H1 (cell line): Measurements from ENCODE around the gene FOXB1. TPM values are rescaled to one million over a fixed set of nuclear protein-coding genes. Genes with fewer than 3 reads are reported as not detected.

Source experiments
- CTCF ChIA-PET: fragments of 300-600 bp; sonication (Branson Sonifier 250); formaldehyde crosslinking; loops from one replicate; lab custom pipeline; 2021; ENCODE audit not compliant: partially characterized antibody; lab: Charles Lee
- POLR2A ChIA-PET: fragments of 300-600 bp; sonication (Branson Sonifier 250); formaldehyde crosslinking; loops from one replicate; lab custom pipeline; 2021; ENCODE audit warnings: inconsistent platforms; ENCODE audit not compliant: partially characterized antibody; lab: Charles Lee
- DNase-seq, 2 experiments: peaks; one replicate each; pipeline versions ENCODE4 v3.0.0 to v3.0.0-alpha.2; 2010 to 2022; ENCODE audit warnings: low spot score in 2 of 2, low read depth in 1 of 2, mixed read lengths in 1 of 2
- FAIRE-seq: peaks from 2 replicates; lab custom pipeline; 2011; peaks lifted over from hg19 to GRCh38; lab: Jason Lieb, UNC
- H2AFZ ChIP-seq: 2 replicates; pipeline ENCODE4 v1.8.1; 2012; ENCODE audit warnings: low read length, inconsistent platforms
- H2AK5ac ChIP-seq: 2 replicates; pipeline ENCODE4 v1.6.1; 2013; ENCODE audit warnings: low read depth, low read length
- H2BK120ac ChIP-seq: replicated peaks from 2 replicates; pipeline ENCODE3; 2013; ENCODE audit warnings: low read depth, low read length, inconsistent platforms
- H2BK12ac ChIP-seq: 2 replicates; pipeline ENCODE4 v1.6.1; 2013; ENCODE audit warnings: low read depth, low read length
- H2BK15ac ChIP-seq: 2 replicates; pipeline ENCODE4 v1.6.1; 2013; ENCODE audit warnings: low read length
- H2BK20ac ChIP-seq: 2 replicates; pipeline ENCODE4 v1.6.1; 2013; ENCODE audit warnings: low read length
- H2BK5ac ChIP-seq: 2 replicates; pipeline ENCODE4 v1.6.1; 2013; ENCODE audit warnings: low read depth, low read length
- H3K14ac ChIP-seq: 2 replicates; pipeline ENCODE4 v1.6.1; 2013; ENCODE audit warnings: inconsistent platforms; ENCODE audit not compliant: insufficient read length
- H3K18ac ChIP-seq: 2 replicates; pipeline ENCODE4 v1.6.1; 2013; ENCODE audit warnings: low read length; ENCODE audit errors: extremely low read depth
- H3K23ac ChIP-seq: 2 replicates; pipeline ENCODE4 v1.6.1; 2013; ENCODE audit warnings: inconsistent platforms; ENCODE audit not compliant: insufficient read length
- H3K23me2 ChIP-seq: 2 replicates; pipeline ENCODE4 v1.6.1; 2013; ENCODE audit warnings: low read depth, low read length
- H3K27ac ChIP-seq: 2 replicates; pipeline ENCODE4 v1.6.1; 2011; ENCODE audit warnings: low read depth, low read length, inconsistent platforms
- H3K27me3 ChIP-seq, 4 experiments: replicated peaks in 1 of 4; 1 replicate in 1 of 4; 2 replicates in 3 of 4; pipeline versions ENCODE4 v1.6.1 to v1.8.1; 2011 to 2013; ENCODE audit warnings: low read length in 3 of 4, mild to moderate bottlenecking in 3 of 4, inconsistent platforms in 2 of 4, mixed read lengths in 2 of 4, moderate library complexity in 1 of 4; ENCODE audit not compliant: control insufficient read depth in 3 of 4, insufficient read depth in 3 of 4; ENCODE audit errors: extremely low read depth in 1 of 4
- H3K36me3 ChIP-seq, 4 experiments: 2 replicates each; pipeline versions ENCODE4 v1.6.1 to v1.8.1; 2011 to 2013; ENCODE audit warnings: mild to moderate bottlenecking in 4 of 4, low read length in 3 of 4, moderate library complexity in 2 of 4, control low read depth in 1 of 4, inconsistent platforms in 1 of 4; ENCODE audit not compliant: insufficient read depth in 4 of 4, control insufficient read depth in 2 of 4
- H3K4ac ChIP-seq: replicated peaks from 2 replicates; pipeline ENCODE3; 2013; ENCODE audit warnings: low read length, low read depth, mixed read lengths, inconsistent platforms; ENCODE audit not compliant: insufficient read length
- H3K4me1 ChIP-seq, 4 experiments: replicated peaks in 1 of 4; 1 replicate in 1 of 4; 2 replicates in 3 of 4; pipeline versions ENCODE4 v1.6.1 to v1.8.1; 2011 to 2013; ENCODE audit warnings: low read length in 3 of 4, inconsistent platforms in 2 of 4, mixed read lengths in 1 of 4; ENCODE audit not compliant: insufficient read depth in 4 of 4, control insufficient read depth in 3 of 4
- H3K4me2 ChIP-seq, 2 experiments: 2 replicates each; pipeline versions ENCODE4 v1.6.1 to v1.8.1; 2011 to 2013; ENCODE audit warnings: low read depth in 2 of 2, low read length in 2 of 2, control low read depth in 1 of 2, inconsistent platforms in 1 of 2, mild to moderate bottlenecking in 1 of 2; ENCODE audit not compliant: insufficient read depth in 1 of 2
- H3K4me3 ChIP-seq, 4 experiments: fragments of 200-600, 300-600 bp in 1 of 4; sonication (generic), shearing (Covaris generic), sonication (Bioruptor Twin) in 1 of 4; 2 replicates each; pipeline versions ENCODE4 v1.5.1 to v1.8.1; 2011 to 2016; ENCODE audit warnings: low read length in 4 of 4, low read depth in 3 of 4, control low read depth in 2 of 4, inconsistent platforms in 2 of 4, mild to moderate bottlenecking in 2 of 4, mixed read lengths in 1 of 4, moderate library complexity in 1 of 4; ENCODE audit not compliant: insufficient read depth in 2 of 4; ENCODE audit errors: extremely low read depth in 1 of 4
- H3K56ac ChIP-seq: replicated peaks from 2 replicates; pipeline ENCODE3; 2013; ENCODE audit warnings: low read depth, mild to moderate bottlenecking, mixed read lengths, low read length, inconsistent platforms; ENCODE audit not compliant: insufficient read length
- H3K79me1 ChIP-seq: 2 replicates; pipeline ENCODE4 v1.6.1; 2013; ENCODE audit warnings: low read depth, low read length, control low read depth
- H3K79me2 ChIP-seq, 2 experiments: 2 replicates each; pipeline versions ENCODE4 v1.6.1 to v1.8.1; 2012 to 2013; ENCODE audit warnings: low read length in 2 of 2, mild to moderate bottlenecking in 2 of 2, inconsistent platforms in 1 of 2; ENCODE audit not compliant: insufficient read depth in 2 of 2, control insufficient read depth in 1 of 2
- H3K9ac ChIP-seq, 4 experiments: replicated peaks in 1 of 4; 1 replicate in 1 of 4; 2 replicates in 3 of 4; pipeline versions ENCODE4 v1.6.1 to v1.8.1; 2011 to 2013; ENCODE audit warnings: low read depth in 3 of 4, low read length in 3 of 4, control low read depth in 2 of 4, mild to moderate bottlenecking in 2 of 4, moderate library complexity in 2 of 4, inconsistent platforms in 1 of 4; ENCODE audit errors: extremely low read depth in 1 of 4
- H3K9me3 ChIP-seq, 2 experiments: 2 replicates each; pipeline versions ENCODE4 v1.6.1 to v1.8.1; 2012 to 2013; ENCODE audit warnings: mild to moderate bottlenecking in 2 of 2, moderate library complexity in 2 of 2, control low read depth in 1 of 2, inconsistent platforms in 1 of 2, low read depth in 1 of 2, low read length in 1 of 2, mixed read lengths in 1 of 2; ENCODE audit not compliant: insufficient read depth in 2 of 2
- H4K20me1 ChIP-seq, 2 experiments: replicated peaks in 1 of 2; 2 replicates each; pipeline versions ENCODE3 to v1.8.1; 2011 to 2013; ENCODE audit warnings: inconsistent platforms in 2 of 2, low read length in 2 of 2, mild to moderate bottlenecking in 1 of 2; ENCODE audit not compliant: insufficient read depth in 2 of 2, control insufficient read depth in 1 of 2
- H4K5ac ChIP-seq: 2 replicates; pipeline ENCODE4 v1.6.1; 2013; ENCODE audit warnings: low read length, low read depth, mixed read lengths, inconsistent platforms; ENCODE audit not compliant: insufficient read length
- H4K8ac ChIP-seq: 2 replicates; pipeline ENCODE4 v1.8.0; 2013; ENCODE audit warnings: mild to moderate bottlenecking, moderate library complexity, low read length, inconsistent platforms; ENCODE audit not compliant: insufficient read depth; ENCODE audit errors: extremely low read depth
- H4K91ac ChIP-seq: replicated peaks from 2 replicates; pipeline ENCODE3; 2013; ENCODE audit warnings: low read length, mixed read lengths, inconsistent platforms; ENCODE audit not compliant: insufficient read length
- BACH1 ChIP-seq: IDR thresholded peaks from 2 replicates; pipeline ENCODE4 v1.6.1; 2012; ENCODE audit warnings: low read length, improper control_type of control experiment
- BRCA1 ChIP-seq: IDR thresholded peaks from 2 replicates; pipeline ENCODE4 v1.6.1; 2012; ENCODE audit warnings: low read depth, low read length, improper control_type of control experiment
- CHD1 ChIP-seq: IDR thresholded peaks from 2 replicates; pipeline ENCODE4 v1.6.1; 2012; ENCODE audit warnings: low read depth, low read length, improper control_type of control experiment
- CHD2 ChIP-seq: IDR thresholded peaks from 2 replicates; pipeline ENCODE4 v1.6.1; 2012; ENCODE audit warnings: low read length, improper control_type of control experiment
- EZH2 ChIP-seq: fragments of 200-600 bp; sonication (generic); IDR thresholded peaks from 2 replicates; pipeline ENCODE4 v1.7.1; 2012; ENCODE audit warnings: low read depth, mild to moderate bottlenecking, moderate library complexity, low read length, inconsistent platforms; ENCODE audit not compliant: severe bottlenecking
- HDAC2 ChIP-seq, 2 experiments: fragments of 300-600 bp in 1 of 2; sonication (generic) in 1 of 2; IDR thresholded peaks; 2 replicates each; pipeline ENCODE4 v1.6.1; 2011 to 2012; ENCODE audit warnings: low read depth in 2 of 2, low read length in 2 of 2, mild to moderate bottlenecking in 2 of 2, moderate library complexity in 2 of 2, borderline replicate concordance in 1 of 2, inconsistent platforms in 1 of 2
- HDAC6 ChIP-seq: IDR thresholded peaks from one replicate; pipeline ENCODE4 v1.7.1; 2012; ENCODE audit warnings: low read depth, mild to moderate bottlenecking, inconsistent platforms, low read length, moderate library complexity
- PHF8 ChIP-seq: fragments of 200-600 bp; sonication (generic); conservative IDR thresholded peaks from 2 replicates; pipeline ENCODE4 v1.7.1; 2012; ENCODE audit warnings: low read depth, mild to moderate bottlenecking, inconsistent platforms, low read length, moderate library complexity
- RNF2 ChIP-seq: fragments of 200-900, 300-1000 bp; sonication (generic); IDR thresholded peaks from 2 replicates; pipeline ENCODE4 v1.7.1; 2016; ENCODE audit warnings: borderline replicate concordance, low read depth, mild to moderate bottlenecking, antibody characterized with exemption, low read length; ENCODE audit not compliant: poor library complexity, severe bottlenecking; ENCODE audit errors: missing control alignments
- RXRA ChIP-seq: IDR thresholded peaks from 2 replicates; pipeline ENCODE4 v1.6.1; 2011; ENCODE audit warnings: low read depth, mild to moderate bottlenecking, low read length, moderate library complexity; ENCODE audit not compliant: insufficient read depth
- TBP ChIP-seq: IDR thresholded peaks from 2 replicates; pipeline ENCODE4 v1.6.1; 2011; ENCODE audit warnings: low read depth, low read length, improper control_type of control experiment
- TCF12 ChIP-seq: IDR thresholded peaks from 2 replicates; pipeline ENCODE4 v1.6.1; 2011; ENCODE audit warnings: low read depth, mild to moderate bottlenecking, low read length
- WGBS, 2 experiments: shearing (Covaris generic) in 1 of 2; methylation state at CpG; one replicate each; pipeline versions ENCODE4 v1.1.6 to v1.1.7; 2013 to 2015; ENCODE audit warnings: low lambda C conversion rate in 2 of 2, mixed read lengths in 2 of 2, inconsistent platforms in 1 of 2, low coverage in 1 of 2, missing lambda C conversion rate in 1 of 2; ENCODE audit not compliant: insufficient replicate concordance in 2 of 2, insufficient coverage in 1 of 2, insufficient read length in 1 of 2; ENCODE audit errors: extremely low coverage in 1 of 2, missing lambda C conversion rate in 1 of 2; 5-methylcytosine and 5-hydroxymethylcytosine counted together
- polyA plus RNA-seq, 7 experiments: library from polyadenylated mRNA; depleted of rRNA in 3 of 7; stranded (reverse) in 5 of 7; unstranded in 2 of 7; fragments of >200 nt in 5 of 7; fragments of 200-250 nt in 2 of 7; gene quantifications; 1 replicate in 5 of 7; 2 replicates in 1 of 7; 4 replicates in 1 of 7; pipeline versions ENCODE4 v1.2.1 to v1.2.3, GENCODE V29; 2011 to 2013; ENCODE audit warnings: missing spikeins in 2 of 7, mixed read lengths in 2 of 7
- total RNA-seq: library from RNA; stranded (reverse); fragmentation: NEBNext Ultra II Directional; extraction: Animal tissue kit (Norgen Biotek cat#: 25700); gene quantifications from 2 replicates; pipeline ENCODE4 v1.2.1, GENCODE V29; 2021
- TF ChIP-seq, protein P1 (sequence below): IDR thresholded peaks from 2 replicates; pipeline ENCODE4 v1.6.1; 2012; ENCODE audit warnings: low read length, inconsistent platforms

FOXB1 gene
- total and polyA plus RNA-seq, 2 of the 8 experiments (the other 6 are each of a cell fraction or from before 2014, with no cell fraction given), result 0.92 to 1.5 TPM

DNA sequence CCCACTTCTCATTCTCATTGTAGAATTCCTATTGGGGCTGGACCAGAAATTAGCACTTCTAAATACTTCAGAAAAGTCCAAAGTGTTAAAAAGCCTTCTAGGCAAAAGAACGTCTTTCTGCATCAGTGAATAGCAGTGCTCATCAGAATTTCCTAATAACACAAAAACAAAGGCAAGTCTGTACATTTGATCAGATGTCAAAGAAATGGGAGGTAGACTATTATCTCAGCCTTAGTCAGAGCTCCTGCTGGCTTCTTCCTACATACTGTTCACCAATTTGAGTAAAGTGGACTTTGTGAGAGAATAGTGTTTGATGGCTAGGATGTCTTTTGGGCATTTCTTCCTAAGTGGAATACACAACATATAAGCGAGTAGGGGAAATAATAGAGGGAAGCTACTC, 48.7 kb downstream of the FOXB1 start:
- CTCF ChIA-PET, result interaction anchor here (1.1 kb wide), 1 partner anchor 9 kb away, joined by 3 read pairs; no protein-coding TSS in a partner anchor
- POLR2A ChIA-PET, result no interaction called here
- H3K4me1 ChIP-seq, result no peaks in the 10 kb centered on the region
- H4K20me1 ChIP-seq, result no peaks in the 10 kb centered on the region
- no peak overlapping the region for H3K27ac ChIP-seq
- H3K9ac ChIP-seq, result no peak overlapping the region
- no peak overlapping the region for H3K56ac ChIP-seq
- no peak overlapping the region for H3K14ac ChIP-seq
- H2BK15ac ChIP-seq, result no peak overlapping the region
- H4K8ac ChIP-seq, result no peak overlapping the region
- no peak overlapping the region for H3K4ac ChIP-seq
- H2AFZ ChIP-seq, result no peak overlapping the region
- DNase-seq (no peak), FAIRE-seq (no peak)
- H3K4me2 ChIP-seq, result no peak overlapping the region
- H3K18ac ChIP-seq, result no peak overlapping the region
- no peak overlapping the region for H3K23ac ChIP-seq
- no peak overlapping the region for H2BK120ac ChIP-seq
- no peaks in the 10 kb centered on the region for H3K27me3 ChIP-seq
- H2AK5ac ChIP-seq, result no peak overlapping the region
- H3K9me3 ChIP-seq, result peaks cover 8 to 9% of the 10 kb centered on the region in 2 experiments; a peak in 3 of 4 replicates
- H3K23me2 ChIP-seq, result no peaks in the 10 kb centered on the region
- H4K5ac ChIP-seq, result no peak overlapping the region
- 80% methylated on average over 2 of the region's 2 CpGs; no CpG with 5 or more reads in 1 of the 2 experiments for WGBS, 2 experiments
- H2BK5ac ChIP-seq, result no peak overlapping the region
- no peaks in the 10 kb centered on the region for H3K79me1 ChIP-seq
- H2BK12ac ChIP-seq, result no peak overlapping the region
- H4K91ac ChIP-seq, result no peak overlapping the region
- H3K36me3 ChIP-seq, result no peaks in the 10 kb centered on the region
- no peak overlapping the region for H2BK20ac ChIP-seq
- no peaks in the 10 kb centered on the region for H3K79me2 ChIP-seq
- H3K4me3 ChIP-seq, result no peak overlapping the region
- no peak for TF ChIP-seq BACH1
- no peak for TF ChIP-seq PHF8
- no peak for TF ChIP-seq TCF12
- no peak for TF ChIP-seq TBP
- no peak for TF ChIP-seq HDAC2 (IDR thresholded peaks at IDR 0.05; ENCODE audit: borderline replicate concordance in 1 of 2, low read depth in 2 of 2, low read length in 2 of 2)
- TF ChIP-seq EZH2, result no peak
- TF ChIP-seq HDAC6, result no peak
- no peak for TF ChIP-seq RNF2
- no peak for TF ChIP-seq CHD2
- TF ChIP-seq BRCA1, result no peak
- TF ChIP-seq RXRA, result no peak
- TF ChIP-seq, protein P1, sequence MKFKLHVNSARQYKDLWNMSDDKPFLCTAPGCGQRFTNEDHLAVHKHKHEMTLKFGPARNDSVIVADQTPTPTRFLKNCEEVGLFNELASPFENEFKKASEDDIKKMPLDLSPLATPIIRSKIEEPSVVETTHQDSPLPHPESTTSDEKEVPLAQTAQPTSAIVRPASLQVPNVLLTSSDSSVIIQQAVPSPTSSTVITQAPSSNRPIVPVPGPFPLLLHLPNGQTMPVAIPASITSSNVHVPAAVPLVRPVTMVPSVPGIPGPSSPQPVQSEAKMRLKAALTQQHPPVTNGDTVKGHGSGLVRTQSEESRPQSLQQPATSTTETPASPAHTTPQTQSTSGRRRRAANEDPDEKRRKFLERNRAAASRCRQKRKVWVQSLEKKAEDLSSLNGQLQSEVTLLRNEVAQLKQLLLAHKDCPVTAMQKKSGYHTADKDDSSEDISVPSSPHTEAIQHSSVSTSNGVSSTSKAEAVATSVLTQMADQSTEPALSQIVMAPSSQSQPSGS, result no peak
- TF ChIP-seq CHD1, result no peak
